Endothelial cell of umbilical vein (primary cell): ENCODE results near the gene TRAF7. TPM values are rescaled to one million over a fixed set of nuclear protein-coding genes. Genes with fewer than 3 reads are reported as not detected.

Source experiments
- BruUV-seq: library from RNA; stranded (reverse); fragments of 400-500 nt; replicated peaks from 2 replicates; lab custom pipeline; 2021; lab: Mats Ljungman, UMichigan
- CTCF ChIA-PET: fragments of 300-600, 350-600 bp; sonication (Branson Sonifier 250); formaldehyde crosslinking; loops from one replicate; lab custom pipeline; 2021; ENCODE audit warnings: antibody characterized with exemption, inconsistent platforms; lab: Charles Lee
- POLR2A ChIA-PET: fragments of 300-600, 350-600 bp; sonication (Branson Sonifier 250); formaldehyde crosslinking; loops from one replicate; lab custom pipeline; 2021; ENCODE audit warnings: antibody characterized with exemption, inconsistent platforms; lab: Charles Lee
- DNase-seq: peaks from one replicate; pipeline ENCODE4 v3.0.0-alpha.2; 2011; ENCODE audit warnings: low read depth, low spot score
- FAIRE-seq: peaks from 2 replicates; lab custom pipeline; 2011; peaks lifted over from hg19 to GRCh38; lab: Jason Lieb, UNC
- H2AFZ ChIP-seq: 2 replicates; pipeline ENCODE4 v1.6.0; 2012; ENCODE audit warnings: low read depth, low read length, control low read depth, inconsistent platforms
- H3K27ac ChIP-seq: 2 replicates; pipeline ENCODE4 v1.5.1; 2011; ENCODE audit warnings: low read depth, mild to moderate bottlenecking, control low read depth, low read length, moderate library complexity; ENCODE audit not compliant: insufficient read depth
- H3K27me3 ChIP-seq, 2 experiments: 2 replicates each; pipeline versions ENCODE4 v1.6.0 to v1.6.1; 2011; ENCODE audit warnings: low read length in 2 of 2, mixed read lengths in 1 of 2; ENCODE audit not compliant: control insufficient read depth in 2 of 2, insufficient read depth in 2 of 2
- H3K36me3 ChIP-seq, 2 experiments: 2 replicates in 1 of 2; 3 replicates in 1 of 2; pipeline ENCODE4 v1.5.1; 2011; ENCODE audit warnings: low read length in 2 of 2, mild to moderate bottlenecking in 1 of 2, moderate library complexity in 1 of 2; ENCODE audit not compliant: control insufficient read depth in 2 of 2, insufficient read depth in 2 of 2; ENCODE audit errors: extremely low read depth in 1 of 2
- H3K4me1 ChIP-seq: 3 replicates; pipeline ENCODE4 v1.5.1; 2011; ENCODE audit warnings: mild to moderate bottlenecking, low read length; ENCODE audit not compliant: control insufficient read depth, insufficient read depth; ENCODE audit errors: extremely low read depth
- H3K4me2 ChIP-seq: 2 replicates; pipeline ENCODE4 v1.6.1; 2011; ENCODE audit warnings: low read length, control low read depth, mixed read lengths; ENCODE audit not compliant: insufficient read depth
- H3K4me3 ChIP-seq, 3 experiments: fragments of 200-600 bp in 1 of 3; sonication (generic), shearing (Covaris generic) in 1 of 3; replicated peaks in 1 of 3; 2 replicates each; pipeline ENCODE4 v1.5.1; 2011 to 2016; ENCODE audit warnings: control low read depth in 3 of 3, low read length in 3 of 3, mild to moderate bottlenecking in 2 of 3, inconsistent platforms in 1 of 3, low read depth in 1 of 3, moderate library complexity in 1 of 3; ENCODE audit not compliant: insufficient read depth in 1 of 3
- H3K79me2 ChIP-seq: 2 replicates; pipeline ENCODE4 v1.6.0; 2012; ENCODE audit warnings: low read length, inconsistent platforms; ENCODE audit not compliant: control insufficient read depth, insufficient read depth
- H3K9ac ChIP-seq: replicated peaks from 2 replicates; pipeline ENCODE3; 2011; ENCODE audit warnings: low read length, control low read depth; ENCODE audit not compliant: insufficient read depth; ENCODE audit errors: extremely low read depth
- H3K9me1 ChIP-seq: replicated peaks from 3 replicates; pipeline ENCODE4 v1.6.0; 2011; ENCODE audit warnings: mild to moderate bottlenecking, low read length; ENCODE audit not compliant: control insufficient read depth, insufficient read depth; ENCODE audit errors: extremely low read depth
- H3K9me3 ChIP-seq: replicated peaks from 2 replicates; pipeline ENCODE4 v1.5.1; 2012; ENCODE audit warnings: low read length, inconsistent platforms; ENCODE audit not compliant: control insufficient read depth, insufficient read depth
- H4K20me1 ChIP-seq: replicated peaks from 2 replicates; pipeline ENCODE3; 2011; ENCODE audit warnings: mild to moderate bottlenecking, low read length; ENCODE audit not compliant: control insufficient read depth, insufficient read depth; ENCODE audit errors: extremely low read depth
- CTCF ChIP-seq, 2 donors: IDR thresholded peaks; 1 replicate in 1 of 2; 2 replicates in 1 of 2; pipeline ENCODE4 v1.5.1; 2011; ENCODE audit warnings: low read length in 2 of 2, mild to moderate bottlenecking in 2 of 2, moderate library complexity in 2 of 2, control low read depth in 1 of 2, inconsistent platforms in 1 of 2, low read depth in 1 of 2; ENCODE audit not compliant: insufficient read depth in 1 of 2; ENCODE audit errors: extremely low read depth in 1 of 2
- EZH2 ChIP-seq: IDR thresholded peaks from 2 replicates; pipeline ENCODE4 v1.6.1; 2012; ENCODE audit warnings: borderline replicate concordance, low read depth, mild to moderate bottlenecking, moderate library complexity, low read length, inconsistent platforms; ENCODE audit not compliant: severe bottlenecking
- FOS ChIP-seq: IDR thresholded peaks from 2 replicates; pipeline ENCODE4 v1.6.1; 2011; ENCODE audit warnings: mild to moderate bottlenecking, low read length, moderate library complexity, borderline replicate concordance; ENCODE audit not compliant: insufficient read depth
- GATA2 ChIP-seq: IDR thresholded peaks from 2 replicates; pipeline ENCODE4 v1.7.0; 2011; ENCODE audit warnings: low read depth, mild to moderate bottlenecking, moderate library complexity, mixed read lengths, low read length; ENCODE audit not compliant: insufficient read length, insufficient read depth
- JUN ChIP-seq: IDR thresholded peaks from 2 replicates; pipeline ENCODE4 v1.6.1; 2011; ENCODE audit warnings: borderline replicate concordance, low read depth; ENCODE audit not compliant: insufficient read length, insufficient read depth
- MAX ChIP-seq: IDR thresholded peaks from 2 replicates; pipeline ENCODE4 v1.6.1; 2011; ENCODE audit not compliant: insufficient read depth, insufficient read length
- MYC ChIP-seq: IDR thresholded peaks from one replicate; pipeline ENCODE4 v1.6.1; 2011; ENCODE audit warnings: mild to moderate bottlenecking, low read depth, low read length
- POLR2A ChIP-seq: IDR thresholded peaks from 2 replicates; pipeline ENCODE4 v1.6.1; 2012; ENCODE audit warnings: low read depth, mild to moderate bottlenecking, control low read depth, low read length
- POLR2AphosphoS5 ChIP-seq: IDR thresholded peaks from 2 replicates; pipeline ENCODE4 v1.6.1; 2012; ENCODE audit warnings: low read depth, mild to moderate bottlenecking, control low read depth, low read length, moderate library complexity; ENCODE audit not compliant: insufficient read depth
- dilution Hi-C: fragments of 300-500 bp; cut with MboI; formaldehyde crosslinking; loops from one replicate; pipeline ENCODE4 v1.15.0; 2019; ENCODE audit warnings: low sequenced_read_pairs; ENCODE audit not compliant: extremely low pct_ligation_motif_present
- intact Hi-C: fragments of 100-400 bp; cut with micrococcal nuclease; formaldehyde crosslinking; loops from one replicate; pipeline ENCODE4 v1.10.0; 2022
- polyA plus RNA-seq, 4 experiments: library from polyadenylated mRNA; depleted of rRNA in 3 of 4; stranded (reverse) in 3 of 4; unstranded in 1 of 4; fragments of >200 nt; gene quantifications; 2 replicates each; pipeline versions ENCODE4 v1.2.1 to v1.2.3, GENCODE V29; 2011 to 2012; ENCODE audit warnings: missing spikeins in 1 of 4
- total RNA-seq: library from RNA; stranded (reverse); gene quantifications from 2 replicates; pipeline ENCODE4 v1.2.3, GENCODE V29; 2021

TRAF7 gene
- total and polyA plus RNA-seq, 2 donors (not counting 3 experiments of a cell fraction or from before 2014, with no cell fraction given) = 141 to 175 TPM

- H3K9me3 ChIP-seq = no peaks in the 10 kb centered on the region
- no peaks in the 10 kb centered on the region for H3K27me3 ChIP-seq
- peaks cover 16% of the 10 kb centered on the region for H3K4me1 ChIP-seq
- dilution Hi-C loops = no loop called here
- no peak for TF ChIP-seq JUN
- no peak for TF ChIP-seq FOS
- POLR2A ChIA-PET = no interaction called here
- intact Hi-C loops = no loop called here
- no peak overlapping the region for H3K4me2 ChIP-seq
- peaks cover 0 to 22% of the 10 kb centered on the region in 2 experiments for H3K36me3 ChIP-seq
- no peak overlapping the region for H3K4me3 ChIP-seq
- no peak overlapping the region for H2AFZ ChIP-seq
- H3K27ac ChIP-seq = no peak overlapping the region
- H4K20me1 ChIP-seq = no peaks in the 10 kb centered on the region
- DNase-seq (no peak), FAIRE-seq (no peak)
- peaks cover 16% of the 10 kb centered on the region for H3K79me2 ChIP-seq
- H3K9ac ChIP-seq = no peak overlapping the region
- CTCF ChIA-PET = no interaction called here
- no peaks in the 10 kb centered on the region for H3K9me1 ChIP-seq
- BruUV-seq = no TSS peak
These were observed 52.3 kb downstream of the TRAF7 start for GRCh38 chr16:2207872-2208271.

- DNase-seq (no peak), FAIRE-seq (no peak)
- Histone ChIP-seq H3K27ac (no peak overlapping the region), H3K9ac (no peak overlapping the region), H3K4me2 (no peak overlapping the region), H3K4me1 (peaks cover 20% of the 10 kb centered on the region), H4K20me1 (no peaks in the 10 kb centered on the region), H3K9me3 (no peaks in the 10 kb centered on the region), H3K36me3 (peaks cover 0 to 22% of the 10 kb centered on the region in 2 experiments), H3K4me3 (no peak overlapping the region), H3K79me2 (peaks cover 20% of the 10 kb centered on the region), H3K9me1 (no peaks in the 10 kb centered on the region), H3K27me3 (no peaks in the 10 kb centered on the region), H2AFZ (no peak overlapping the region)
- intact Hi-C loops (no loop called here), dilution Hi-C loops (no loop called here)
- TF ChIP-seq MAX = no peak
- TF ChIP-seq GATA2 = no peak
- no peak for TF ChIP-seq POLR2AphosphoS5
- TF ChIP-seq MYC = no peak
- TF ChIP-seq FOS = no peak
- no peak for TF ChIP-seq EZH2
- TF ChIP-seq JUN = no peak
- TF ChIP-seq POLR2A = no peak
- no peak for TF ChIP-seq CTCF (IDR thresholded peaks at IDR 0.05; ENCODE audit: extremely low read depth in 1 of 2, insufficient read depth in 1 of 2, low read depth in 1 of 2, low read length in 2 of 2)
- POLR2A ChIA-PET = interaction anchor here (1.7 kb wide), 1 partner anchor 53 kb away, joined by 5 read pairs; the partner anchor contains the start of gene TRAF7
- BruUV-seq = no TSS peak
- CTCF ChIA-PET = no interaction called here
These were observed 52.7 kb downstream of the TRAF7 start for GRCh38 chr16:2208308-2208707.
